Effector memory CD8-positive, alpha-beta T cell (primary cell): ENCODE data around the gene RNH1.

Experiments
- ATAC-seq: fragments of 150-1000 bp; cut with Tn5 transposase; replicated peaks from 2 replicates; pipeline ENCODE4 v1.10.0; 2021; ENCODE audit warnings: mild to moderate bottlenecking, moderate library complexity
- DNase-seq, 3 experiments: peaks; one replicate each; pipeline ENCODE4 v3.0.0; 2021
- H3K27ac Mint-ChIP-seq, 2 donors: one replicate each; pipeline ENCODE4 v1.8.0; 2022; ENCODE audit warnings: mild to moderate bottlenecking in 2 of 2, mixed read lengths in 2 of 2, moderate library complexity in 2 of 2
- H3K27me3 Mint-ChIP-seq, 2 donors: one replicate each; pipeline ENCODE4 v1.8.0; 2022; ENCODE audit warnings: mixed read lengths in 2 of 2
- H3K36me3 Mint-ChIP-seq: one replicate; pipeline ENCODE4 v1.8.0; 2022; ENCODE audit warnings: mild to moderate bottlenecking, moderate library complexity, mixed read lengths; ENCODE audit not compliant: insufficient read depth
- H3K4me1 Mint-ChIP-seq, 2 donors: one replicate each; pipeline ENCODE4 v1.8.0; 2022; ENCODE audit warnings: low read depth in 2 of 2, mixed read lengths in 2 of 2
- H3K4me3 Mint-ChIP-seq, 2 donors: one replicate each; pipeline ENCODE4 v1.8.0; 2022; ENCODE audit warnings: mild to moderate bottlenecking in 2 of 2, mixed read lengths in 2 of 2, moderate library complexity in 2 of 2
- H3K9me3 Mint-ChIP-seq, 2 donors: one replicate each; pipeline ENCODE4 v1.8.0; 2022; ENCODE audit warnings: mixed read lengths in 2 of 2

Gene RNH1

DNA sequence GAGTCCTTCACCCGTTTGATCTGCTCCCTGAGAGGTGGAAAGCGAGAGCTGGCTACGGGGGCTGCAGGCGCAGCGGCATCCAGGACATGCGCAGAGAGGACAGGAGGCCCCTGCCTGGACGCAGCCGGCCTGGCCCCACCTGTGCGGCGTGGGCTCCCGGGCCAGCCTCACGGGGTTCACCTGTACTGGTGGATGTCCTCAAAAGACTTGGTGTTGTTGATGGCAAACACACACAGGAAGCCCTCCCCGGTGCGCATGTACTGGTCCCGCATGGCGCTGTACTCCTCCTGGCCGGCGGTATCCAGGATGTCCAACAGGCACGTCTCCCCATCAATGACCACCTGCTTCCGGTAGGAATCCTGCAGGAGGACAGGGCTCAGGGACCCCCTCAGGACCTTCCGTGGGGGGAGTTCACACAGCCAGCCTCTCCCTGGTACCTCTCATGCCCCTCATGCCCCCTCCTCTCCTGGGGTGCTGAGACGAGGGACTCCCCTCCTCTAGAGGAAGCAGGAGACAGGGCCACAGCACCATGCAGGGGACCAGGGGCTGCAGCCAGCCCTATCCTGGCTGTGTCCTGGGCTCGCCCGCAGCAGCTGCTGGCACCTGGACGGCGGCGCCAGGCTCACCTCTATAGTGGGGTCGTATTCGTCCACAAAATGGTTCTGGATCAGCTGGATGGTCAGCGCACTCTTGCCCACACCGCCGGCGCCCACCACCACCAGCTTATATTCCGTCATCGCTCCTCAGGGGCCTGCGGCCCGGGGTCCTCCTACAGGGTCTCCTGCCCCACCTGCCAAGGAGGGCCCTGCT is 26.7 kb upstream of the RNH1 start:
- H3K4me3 Mint-ChIP-seq, result peak overlapping the region in 1 of 2 donors; percentile 71
- peaks cover 40% of the 10 kb centered on the region for H3K36me3 Mint-ChIP-seq
- no peak for DNase-seq
- H3K27me3 Mint-ChIP-seq, result no peaks in the 10 kb centered on the region
- no peak overlapping the region for H3K27ac Mint-ChIP-seq
- peaks cover 14 to 18% of the 10 kb centered on the region in 2 donors for H3K4me1 Mint-ChIP-seq
- no peak for ATAC-seq
- no peaks in the 10 kb centered on the region for H3K9me3 Mint-ChIP-seq

GRCh38 chr11:532986-533585 is 26.0 kb upstream of the RNH1 start:
- Mint-ChIP-seq H3K4me1 (peaks cover 14 to 18% of the 10 kb centered on the region in 2 donors), H3K36me3 (peaks cover 38% of the 10 kb centered on the region), H3K27ac (no peak overlapping the region), H3K27me3 (no peaks in the 10 kb centered on the region), H3K9me3 (no peaks in the 10 kb centered on the region), H3K4me3 (no peak overlapping the region)
- no peak for DNase-seq
- ATAC-seq, result no peak

DNA sequence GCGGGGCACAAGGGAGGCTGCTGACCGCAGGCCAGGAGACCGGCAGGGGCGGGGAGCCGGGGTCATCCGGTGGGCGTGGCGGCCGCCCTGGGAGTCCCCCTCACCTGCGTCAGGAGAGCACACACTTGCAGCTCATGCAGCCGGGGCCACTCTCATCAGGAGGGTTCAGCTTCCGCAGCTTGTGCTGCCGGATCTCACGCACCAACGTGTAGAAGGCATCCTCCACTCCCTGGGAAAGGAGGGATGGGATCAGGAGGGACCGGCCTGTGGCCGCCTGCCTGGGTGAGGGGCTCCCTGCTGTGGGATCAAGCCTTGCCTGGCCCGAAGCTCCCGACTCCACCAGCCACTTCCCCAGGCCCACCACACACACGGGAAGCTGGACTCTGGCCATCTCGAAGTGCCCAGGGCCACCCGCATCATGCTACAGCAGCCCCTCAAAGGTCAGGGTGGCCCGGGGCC is 25.5 kb upstream of the RNH1 start:
- no peak for DNase-seq
- Mint-ChIP-seq H3K9me3 (no peaks in the 10 kb centered on the region), H3K27me3 (no peaks in the 10 kb centered on the region), H3K4me3 (no peak overlapping the region), H3K4me1 (peaks cover 10 to 14% of the 10 kb centered on the region in 2 donors), H3K36me3 (peaks cover 33% of the 10 kb centered on the region), H3K27ac (no peak overlapping the region)
- ATAC-seq, result no peak

- Mint-ChIP-seq H3K36me3 (peaks cover 28% of the 10 kb centered on the region), H3K27me3 (no peaks in the 10 kb centered on the region), H3K4me3 (peak overlapping the region in 1 of 2 donors; percentile 21), H3K4me1 (peaks cover 6 to 10% of the 10 kb centered on the region in 2 donors), H3K9me3 (no peaks in the 10 kb centered on the region), H3K27ac (no peak overlapping the region)
- DNase-seq, result no peak
- ATAC-seq, result no peak
These were observed 25.0 kb upstream of the RNH1 start for GRCh38 chr11:531919-532526.

- Mint-ChIP-seq H3K9me3 (no peaks in the 10 kb centered on the region), H3K36me3 (peaks cover 19% of the 10 kb centered on the region), H3K27me3 (no peaks in the 10 kb centered on the region), H3K4me1 (peaks cover 2 to 6% of the 10 kb centered on the region in 2 donors), H3K27ac (no peak overlapping the region), H3K4me3 (no peak overlapping the region)
- no peak for ATAC-seq
- DNase-seq, result no peak
These were observed 24.2 kb upstream of the RNH1 start for GRCh38 chr11:530960-531831.

GRCh38 chr11:529728-530411 is 22.8 kb upstream of the RNH1 start:
- Mint-ChIP-seq H3K4me1 (peaks cover 0 to 5% of the 10 kb centered on the region in 2 donors), H3K4me3 (no peak overlapping the region), H3K36me3 (peaks cover 13% of the 10 kb centered on the region), H3K9me3 (no peaks in the 10 kb centered on the region), H3K27me3 (no peaks in the 10 kb centered on the region), H3K27ac (no peak overlapping the region)
- DNase-seq (no peak), ATAC-seq (no peak)

DNA sequence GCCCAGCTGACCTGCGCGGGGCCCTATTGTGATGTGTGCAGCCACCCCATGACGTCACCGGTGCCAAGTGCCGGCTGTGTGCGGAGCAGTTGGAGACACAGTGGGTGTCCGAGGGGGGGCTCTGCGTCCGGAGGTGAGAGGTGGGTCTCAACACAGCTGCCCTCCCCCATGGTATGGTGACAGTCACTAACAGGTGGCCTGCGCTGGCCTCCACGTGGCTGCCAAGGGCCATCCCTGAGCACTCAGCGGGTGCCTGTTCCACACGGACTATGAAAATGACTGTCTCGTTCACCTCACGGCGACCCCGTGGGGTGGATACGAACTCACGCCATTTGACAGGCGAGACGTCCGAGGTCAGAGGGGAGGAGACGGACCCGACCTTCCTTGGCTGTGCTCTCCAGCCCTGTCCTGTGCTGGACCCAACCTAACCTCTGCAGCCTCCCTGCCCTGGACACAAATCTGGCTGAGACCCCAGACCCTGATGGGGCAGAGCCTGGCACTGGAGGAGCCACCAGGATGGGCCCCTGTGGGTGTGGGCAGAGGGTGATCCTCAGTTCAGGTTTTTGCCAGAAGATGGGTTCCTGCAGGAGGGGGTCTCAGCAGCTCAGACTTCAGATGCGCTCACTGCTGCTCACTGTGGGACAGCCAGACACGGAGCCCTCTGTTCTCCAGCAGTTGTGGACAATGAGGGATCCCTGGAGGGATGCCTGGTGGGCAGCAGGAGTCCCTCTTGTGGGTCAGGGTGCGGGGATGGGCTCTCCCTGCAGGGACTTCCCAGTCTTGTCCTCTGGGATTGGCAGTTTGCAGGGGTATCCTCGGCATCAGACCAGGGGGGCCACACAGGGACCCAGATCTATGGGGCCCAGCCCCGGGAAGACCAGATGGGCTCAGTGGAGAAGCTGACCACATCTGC is 22.0 kb upstream of the RNH1 start:
- H3K27ac Mint-ChIP-seq, result no peak overlapping the region
- no peak overlapping the region for H3K4me3 Mint-ChIP-seq
- no peaks in the 10 kb centered on the region for H3K27me3 Mint-ChIP-seq
- peaks cover 0 to 5% of the 10 kb centered on the region in 2 donors for H3K4me1 Mint-ChIP-seq
- H3K9me3 Mint-ChIP-seq, result no peaks in the 10 kb centered on the region
- peaks cover 11% of the 10 kb centered on the region for H3K36me3 Mint-ChIP-seq
- DNase-seq (no peak), ATAC-seq (no peak)

DNA sequence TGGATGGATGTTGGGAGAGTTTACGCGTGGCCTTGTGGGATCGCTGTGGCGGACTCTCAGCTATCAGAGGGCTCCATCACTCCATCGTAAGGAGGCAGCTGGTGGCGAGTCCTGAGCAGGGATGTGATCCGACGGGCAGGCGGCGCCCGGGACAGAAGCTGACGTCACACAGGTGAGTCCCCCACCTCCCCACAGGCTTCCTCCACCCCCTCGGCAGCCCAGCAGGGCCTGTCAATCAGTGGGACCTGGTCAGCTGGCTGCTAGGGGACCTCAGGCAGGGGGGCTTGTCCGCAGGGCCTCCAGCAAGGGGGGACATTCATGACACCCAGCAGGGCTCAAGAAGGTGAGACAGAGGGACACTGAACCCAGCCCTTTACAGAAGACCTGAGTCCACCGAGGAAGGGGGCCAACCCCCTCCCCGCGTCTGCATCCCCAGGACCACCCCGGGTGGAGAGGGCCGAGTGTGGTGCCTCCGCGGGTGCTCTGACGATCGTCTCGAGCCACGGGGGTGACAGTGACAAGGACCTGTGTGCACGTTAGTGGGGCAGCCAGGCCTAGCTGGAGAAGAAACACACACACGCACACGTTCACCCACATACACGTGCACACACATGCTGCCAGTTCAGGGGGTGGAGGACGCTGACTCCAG is 21.2 kb upstream of the RNH1 start:
- DNase-seq (no peak), ATAC-seq (no peak)
- Mint-ChIP-seq H3K9me3 (no peaks in the 10 kb centered on the region), H3K4me3 (no peak overlapping the region), H3K36me3 (peaks cover 11% of the 10 kb centered on the region), H3K27me3 (no peaks in the 10 kb centered on the region), H3K27ac (no peak overlapping the region), H3K4me1 (peaks cover 0 to 5% of the 10 kb centered on the region in 2 donors)

DNA sequence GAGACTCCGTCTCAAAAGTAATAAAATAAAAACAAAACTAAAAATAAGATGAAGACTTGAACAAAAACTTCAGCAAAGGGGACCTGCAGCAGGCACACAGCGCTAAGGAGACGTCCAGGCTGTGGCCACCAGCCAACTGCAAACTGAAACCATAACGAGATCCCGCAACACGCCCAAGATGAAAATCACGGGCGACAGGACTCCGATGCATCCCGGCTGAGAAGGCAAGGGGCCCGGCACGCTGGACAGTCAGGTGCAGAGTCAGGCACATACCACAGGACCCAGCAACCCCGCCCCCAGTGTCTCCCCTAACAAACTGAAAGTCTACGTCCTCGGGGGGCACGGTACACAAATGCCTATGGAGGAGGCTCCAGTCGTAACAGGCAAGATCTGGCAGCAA is 19.1 kb upstream of the RNH1 start:
- Mint-ChIP-seq H3K4me3 (no peak overlapping the region), H3K27ac (no peak overlapping the region), H3K9me3 (no peaks in the 10 kb centered on the region), H3K27me3 (no peaks in the 10 kb centered on the region), H3K4me1 (peaks cover 0 to 3% of the 10 kb centered on the region in 2 donors), H3K36me3 (no peaks in the 10 kb centered on the region)
- DNase-seq, result no peak
- ATAC-seq, result no peak

DNA sequence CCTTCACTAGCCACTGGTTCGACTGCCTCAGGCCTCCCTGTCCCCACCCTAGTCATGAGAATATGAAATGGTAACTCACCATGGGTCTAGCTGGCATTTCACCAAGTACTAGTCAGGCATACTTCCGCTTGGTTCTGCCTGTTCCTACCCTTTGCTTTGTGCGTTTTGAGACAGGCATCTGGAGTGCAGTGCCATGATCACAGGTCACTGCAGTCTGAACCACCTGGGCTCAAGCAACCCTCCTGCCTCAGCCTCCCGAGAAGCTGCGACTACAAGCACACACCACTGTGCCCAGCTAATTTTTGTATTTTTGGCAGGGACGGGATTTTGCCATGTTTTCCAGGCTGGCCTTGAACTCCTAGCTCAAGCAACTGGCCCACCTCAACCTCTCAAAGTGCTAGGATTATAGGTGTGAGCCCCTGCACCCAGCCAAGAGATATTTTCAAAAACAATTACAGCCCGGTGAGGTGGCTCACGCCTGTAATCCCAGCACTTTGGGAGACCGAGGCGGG is 14.2 kb upstream of the RNH1 start:
- Mint-ChIP-seq H3K4me3 (no peak overlapping the region), H3K4me1 (peaks cover 3 to 6% of the 10 kb centered on the region in 2 donors), H3K36me3 (peaks cover 3% of the 10 kb centered on the region), H3K27ac (no peak overlapping the region), H3K27me3 (no peaks in the 10 kb centered on the region), H3K9me3 (no peaks in the 10 kb centered on the region)
- DNase-seq (no peak), ATAC-seq (no peak)

DNA sequence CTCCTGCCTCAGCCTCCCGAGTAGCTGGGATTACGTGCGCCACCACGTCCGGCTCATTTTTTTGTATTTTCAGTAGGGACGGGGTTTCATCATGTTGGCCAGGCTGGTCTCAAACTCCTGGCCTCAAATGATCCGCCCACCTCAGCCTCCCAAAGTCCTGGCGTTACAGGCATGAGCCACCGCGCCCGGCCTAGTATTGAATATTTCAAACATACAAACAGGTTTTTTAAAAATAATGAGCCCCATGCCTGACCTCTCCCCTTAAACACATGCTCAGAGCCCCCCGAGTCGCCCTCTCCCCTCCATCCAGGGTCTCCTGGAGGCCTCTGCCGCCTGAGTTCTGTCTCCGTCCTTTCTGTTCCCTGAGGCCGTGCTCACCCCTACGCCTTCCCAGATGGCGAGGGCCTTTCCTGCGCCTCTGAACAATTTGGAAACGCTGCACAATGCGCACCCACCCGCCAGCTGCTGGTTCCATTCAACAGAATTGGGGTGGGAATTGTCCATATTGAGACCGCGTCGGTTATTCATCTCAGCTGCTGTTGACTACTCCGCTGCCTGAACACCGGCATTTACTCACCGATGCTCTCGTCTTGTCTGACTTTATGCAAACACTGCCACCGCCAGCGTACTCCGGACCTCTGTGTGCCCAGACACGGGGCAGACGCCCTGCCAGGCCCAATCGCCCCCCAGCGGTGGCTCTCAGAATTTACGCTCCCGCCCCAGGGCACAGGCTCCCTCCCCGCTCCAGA is 13.6 kb upstream of the RNH1 start:
- Mint-ChIP-seq H3K4me1 (peaks cover 3 to 6% of the 10 kb centered on the region in 2 donors), H3K27ac (no peak overlapping the region), H3K9me3 (no peaks in the 10 kb centered on the region), H3K36me3 (peaks cover 8% of the 10 kb centered on the region), H3K4me3 (peak overlapping the region in 1 of 2 donors; percentile 40), H3K27me3 (no peaks in the 10 kb centered on the region)
- DNase-seq, result no peak
- no peak for ATAC-seq
